NCI-H187 (cell line): Measurements from ENCODE around the gene OSCAR.

Source experiments
- DNase-seq, 2 experiments: peaks; one replicate each; lab custom pipeline; 2025; lab: John Stamatoyannopoulos, UW

Gene OSCAR

GRCh38 chr19:54094426-54095000, 6.1 kb downstream of the OSCAR start:
- no peak for DNase-seq

GRCh38 chr19:54084410-54084809, 16.2 kb downstream of the OSCAR start:
- no peak for DNase-seq

GRCh38 chr19:54081032-54081431, 19.6 kb downstream of the OSCAR start, which contains the start of gene TARM1:
Gene TARM1 (minus strand): TSS chr19:54081365. CDS start chr19:54081340, 25 bp downstream.
- no peak for DNase-seq

GRCh38 chr19:54077334-54077733, 23.3 kb downstream of the OSCAR start:
- no peak for DNase-seq

GRCh38 chr19:54074851-54075250, 25.8 kb downstream of the OSCAR start:
- no peak for DNase-seq

- DNase-seq = no peak
These were observed 26.8 kb downstream of the OSCAR start for GRCh38 chr19:54073829-54074228.

GRCh38 chr19:54069470-54069869, 31.1 kb downstream of the OSCAR start:
- DNase-seq = no peak

- no peak for DNase-seq
These were observed 37.1 kb downstream of the OSCAR start, which contains the start of gene VSTM1 for GRCh38 chr19:54063350-54064116. Gene VSTM1 (minus strand): TSS chr19:54063897. CDS start chr19:54063777, 120 bp downstream.

- DNase-seq = no peak
These were observed 38.0 kb downstream of the OSCAR start for GRCh38 chr19:54062643-54063042.

- no peak for DNase-seq
These were observed 53.0 kb downstream of the OSCAR start for GRCh38 chr19:54047616-54048015.

GRCh38 chr19:54045771-54046170, 54.8 kb downstream of the OSCAR start:
- DNase-seq = no peak
